H1 (cell line): ENCODE results near the gene NAMPT. TPM values are rescaled to one million over a fixed set of nuclear protein-coding genes. Genes with fewer than 3 reads are reported as not detected.

Experiments
- CTCF ChIA-PET: fragments of 300-600 bp; sonication (Branson Sonifier 250); formaldehyde crosslinking; loops from one replicate; lab custom pipeline; 2021; ENCODE audit not compliant: partially characterized antibody; lab: Charles Lee
- POLR2A ChIA-PET: fragments of 300-600 bp; sonication (Branson Sonifier 250); formaldehyde crosslinking; loops from one replicate; lab custom pipeline; 2021; ENCODE audit warnings: inconsistent platforms; ENCODE audit not compliant: partially characterized antibody; lab: Charles Lee
- DNase-seq, 2 experiments: peaks; one replicate each; pipeline versions ENCODE4 v3.0.0 to v3.0.0-alpha.2; 2010 to 2022; ENCODE audit warnings: low spot score in 2 of 2, low read depth in 1 of 2, mixed read lengths in 1 of 2
- FAIRE-seq: peaks from 2 replicates; lab custom pipeline; 2011; peaks lifted over from hg19 to GRCh38; lab: Jason Lieb, UNC
- H2AFZ ChIP-seq: 2 replicates; pipeline ENCODE4 v1.8.1; 2012; ENCODE audit warnings: low read length, inconsistent platforms
- H2AK5ac ChIP-seq: 2 replicates; pipeline ENCODE4 v1.6.1; 2013; ENCODE audit warnings: low read depth, low read length
- H2BK120ac ChIP-seq: replicated peaks from 2 replicates; pipeline ENCODE3; 2013; ENCODE audit warnings: low read depth, low read length, inconsistent platforms
- H2BK12ac ChIP-seq: 2 replicates; pipeline ENCODE4 v1.6.1; 2013; ENCODE audit warnings: low read depth, low read length
- H2BK15ac ChIP-seq: 2 replicates; pipeline ENCODE4 v1.6.1; 2013; ENCODE audit warnings: low read length
- H2BK20ac ChIP-seq: 2 replicates; pipeline ENCODE4 v1.6.1; 2013; ENCODE audit warnings: low read length
- H2BK5ac ChIP-seq: 2 replicates; pipeline ENCODE4 v1.6.1; 2013; ENCODE audit warnings: low read depth, low read length
- H3K14ac ChIP-seq: 2 replicates; pipeline ENCODE4 v1.6.1; 2013; ENCODE audit warnings: inconsistent platforms; ENCODE audit not compliant: insufficient read length
- H3K18ac ChIP-seq: 2 replicates; pipeline ENCODE4 v1.6.1; 2013; ENCODE audit warnings: low read length; ENCODE audit errors: extremely low read depth
- H3K23ac ChIP-seq: 2 replicates; pipeline ENCODE4 v1.6.1; 2013; ENCODE audit warnings: inconsistent platforms; ENCODE audit not compliant: insufficient read length
- H3K23me2 ChIP-seq: 2 replicates; pipeline ENCODE4 v1.6.1; 2013; ENCODE audit warnings: low read depth, low read length
- H3K27ac ChIP-seq: 2 replicates; pipeline ENCODE4 v1.6.1; 2011; ENCODE audit warnings: low read depth, low read length, inconsistent platforms
- H3K27me3 ChIP-seq, 4 experiments: replicated peaks in 1 of 4; 1 replicate in 1 of 4; 2 replicates in 3 of 4; pipeline versions ENCODE4 v1.6.1 to v1.8.1; 2011 to 2013; ENCODE audit warnings: low read length in 3 of 4, mild to moderate bottlenecking in 3 of 4, inconsistent platforms in 2 of 4, mixed read lengths in 2 of 4, moderate library complexity in 1 of 4; ENCODE audit not compliant: control insufficient read depth in 3 of 4, insufficient read depth in 3 of 4; ENCODE audit errors: extremely low read depth in 1 of 4
- H3K36me3 ChIP-seq, 4 experiments: 2 replicates each; pipeline versions ENCODE4 v1.6.1 to v1.8.1; 2011 to 2013; ENCODE audit warnings: mild to moderate bottlenecking in 4 of 4, low read length in 3 of 4, moderate library complexity in 2 of 4, control low read depth in 1 of 4, inconsistent platforms in 1 of 4; ENCODE audit not compliant: insufficient read depth in 4 of 4, control insufficient read depth in 2 of 4
- H3K4ac ChIP-seq: replicated peaks from 2 replicates; pipeline ENCODE3; 2013; ENCODE audit warnings: low read length, low read depth, mixed read lengths, inconsistent platforms; ENCODE audit not compliant: insufficient read length
- H3K4me1 ChIP-seq, 4 experiments: replicated peaks in 1 of 4; 1 replicate in 1 of 4; 2 replicates in 3 of 4; pipeline versions ENCODE4 v1.6.1 to v1.8.1; 2011 to 2013; ENCODE audit warnings: low read length in 3 of 4, inconsistent platforms in 2 of 4, mixed read lengths in 1 of 4; ENCODE audit not compliant: insufficient read depth in 4 of 4, control insufficient read depth in 3 of 4
- H3K4me2 ChIP-seq, 2 experiments: 2 replicates each; pipeline versions ENCODE4 v1.6.1 to v1.8.1; 2011 to 2013; ENCODE audit warnings: low read depth in 2 of 2, low read length in 2 of 2, control low read depth in 1 of 2, inconsistent platforms in 1 of 2, mild to moderate bottlenecking in 1 of 2; ENCODE audit not compliant: insufficient read depth in 1 of 2
- H3K4me3 ChIP-seq, 4 experiments: fragments of 200-600, 300-600 bp in 1 of 4; sonication (generic), shearing (Covaris generic), sonication (Bioruptor Twin) in 1 of 4; 2 replicates each; pipeline versions ENCODE4 v1.5.1 to v1.8.1; 2011 to 2016; ENCODE audit warnings: low read length in 4 of 4, low read depth in 3 of 4, control low read depth in 2 of 4, inconsistent platforms in 2 of 4, mild to moderate bottlenecking in 2 of 4, mixed read lengths in 1 of 4, moderate library complexity in 1 of 4; ENCODE audit not compliant: insufficient read depth in 2 of 4; ENCODE audit errors: extremely low read depth in 1 of 4
- H3K56ac ChIP-seq: replicated peaks from 2 replicates; pipeline ENCODE3; 2013; ENCODE audit warnings: low read depth, mild to moderate bottlenecking, mixed read lengths, low read length, inconsistent platforms; ENCODE audit not compliant: insufficient read length
- H3K79me1 ChIP-seq: 2 replicates; pipeline ENCODE4 v1.6.1; 2013; ENCODE audit warnings: low read depth, low read length, control low read depth
- H3K79me2 ChIP-seq, 2 experiments: 2 replicates each; pipeline versions ENCODE4 v1.6.1 to v1.8.1; 2012 to 2013; ENCODE audit warnings: low read length in 2 of 2, mild to moderate bottlenecking in 2 of 2, inconsistent platforms in 1 of 2; ENCODE audit not compliant: insufficient read depth in 2 of 2, control insufficient read depth in 1 of 2
- H3K9ac ChIP-seq, 4 experiments: replicated peaks in 1 of 4; 1 replicate in 1 of 4; 2 replicates in 3 of 4; pipeline versions ENCODE4 v1.6.1 to v1.8.1; 2011 to 2013; ENCODE audit warnings: low read depth in 3 of 4, low read length in 3 of 4, control low read depth in 2 of 4, mild to moderate bottlenecking in 2 of 4, moderate library complexity in 2 of 4, inconsistent platforms in 1 of 4; ENCODE audit errors: extremely low read depth in 1 of 4
- H3K9me3 ChIP-seq, 2 experiments: 2 replicates each; pipeline versions ENCODE4 v1.6.1 to v1.8.1; 2012 to 2013; ENCODE audit warnings: mild to moderate bottlenecking in 2 of 2, moderate library complexity in 2 of 2, control low read depth in 1 of 2, inconsistent platforms in 1 of 2, low read depth in 1 of 2, low read length in 1 of 2, mixed read lengths in 1 of 2; ENCODE audit not compliant: insufficient read depth in 2 of 2
- H4K20me1 ChIP-seq, 2 experiments: replicated peaks in 1 of 2; 2 replicates each; pipeline versions ENCODE3 to v1.8.1; 2011 to 2013; ENCODE audit warnings: inconsistent platforms in 2 of 2, low read length in 2 of 2, mild to moderate bottlenecking in 1 of 2; ENCODE audit not compliant: insufficient read depth in 2 of 2, control insufficient read depth in 1 of 2
- H4K5ac ChIP-seq: 2 replicates; pipeline ENCODE4 v1.6.1; 2013; ENCODE audit warnings: low read length, low read depth, mixed read lengths, inconsistent platforms; ENCODE audit not compliant: insufficient read length
- H4K8ac ChIP-seq: 2 replicates; pipeline ENCODE4 v1.8.0; 2013; ENCODE audit warnings: mild to moderate bottlenecking, moderate library complexity, low read length, inconsistent platforms; ENCODE audit not compliant: insufficient read depth; ENCODE audit errors: extremely low read depth
- H4K91ac ChIP-seq: replicated peaks from 2 replicates; pipeline ENCODE3; 2013; ENCODE audit warnings: low read length, mixed read lengths, inconsistent platforms; ENCODE audit not compliant: insufficient read length
- ASH2L ChIP-seq: fragments of 200-600, 300-600 bp; sonication (generic); IDR thresholded peaks from one replicate; pipeline ENCODE4 v1.7.1; 2017; ENCODE audit warnings: low read length
- BACH1 ChIP-seq: IDR thresholded peaks from 2 replicates; pipeline ENCODE4 v1.6.1; 2012; ENCODE audit warnings: low read length, improper control_type of control experiment
- CEBPB ChIP-seq: IDR thresholded peaks from 2 replicates; pipeline ENCODE4 v1.6.1; 2012; ENCODE audit warnings: low read depth, low read length
- CHD1 ChIP-seq: IDR thresholded peaks from 2 replicates; pipeline ENCODE4 v1.6.1; 2012; ENCODE audit warnings: low read depth, low read length, improper control_type of control experiment
- CTBP2 ChIP-seq: IDR thresholded peaks from 2 replicates; pipeline ENCODE4 v1.7.0; 2011; ENCODE audit warnings: borderline replicate concordance, mild to moderate bottlenecking, moderate library complexity, mixed read lengths, low read length; ENCODE audit not compliant: insufficient read depth, insufficient read length
- KDM4A ChIP-seq: IDR thresholded peaks from one replicate; pipeline ENCODE4 v1.7.1; 2012; ENCODE audit warnings: low read depth, mild to moderate bottlenecking, moderate library complexity, low read length, inconsistent platforms; ENCODE audit not compliant: severe bottlenecking
- NANOG ChIP-seq: IDR thresholded peaks from 2 replicates; pipeline ENCODE4 v1.6.1; 2011; ENCODE audit warnings: low read length, low read depth, mild to moderate bottlenecking, inconsistent platforms; ENCODE audit not compliant: insufficient read depth, poor library complexity, severe bottlenecking
- PHF8 ChIP-seq: fragments of 200-600 bp; sonication (generic); conservative IDR thresholded peaks from 2 replicates; pipeline ENCODE4 v1.7.1; 2012; ENCODE audit warnings: low read depth, mild to moderate bottlenecking, inconsistent platforms, low read length, moderate library complexity
- POLR2A ChIP-seq, 2 experiments: IDR thresholded peaks; 1 replicate in 1 of 2; 2 replicates in 1 of 2; pipeline ENCODE4 v1.6.1; 2011; ENCODE audit warnings: low read depth in 2 of 2, low read length in 2 of 2, mild to moderate bottlenecking in 2 of 2; ENCODE audit errors: control extremely low read depth in 1 of 2
- POLR2AphosphoS5 ChIP-seq: IDR thresholded peaks from 2 replicates; pipeline ENCODE4 v1.6.1; 2011; ENCODE audit warnings: low read depth, low read length
- TAF7 ChIP-seq: optimal IDR thresholded peaks from 2 replicates; pipeline ENCODE3; 2011; ENCODE audit warnings: low read depth, mild to moderate bottlenecking, inconsistent platforms, low read length, moderate library complexity, borderline replicate concordance
- ZNF274 ChIP-seq: IDR thresholded peaks from 2 replicates; pipeline ENCODE4 v1.7.0; 2012; ENCODE audit warnings: low read length, borderline replicate concordance; ENCODE audit errors: extremely low read depth
- WGBS, 2 experiments: shearing (Covaris generic) in 1 of 2; methylation state at CpG; one replicate each; pipeline versions ENCODE4 v1.1.6 to v1.1.7; 2013 to 2015; ENCODE audit warnings: low lambda C conversion rate in 2 of 2, mixed read lengths in 2 of 2, inconsistent platforms in 1 of 2, low coverage in 1 of 2, missing lambda C conversion rate in 1 of 2; ENCODE audit not compliant: insufficient replicate concordance in 2 of 2, insufficient coverage in 1 of 2, insufficient read length in 1 of 2; ENCODE audit errors: extremely low coverage in 1 of 2, missing lambda C conversion rate in 1 of 2; 5-methylcytosine and 5-hydroxymethylcytosine counted together
- polyA plus RNA-seq, 7 experiments: library from polyadenylated mRNA; depleted of rRNA in 3 of 7; stranded (reverse) in 5 of 7; unstranded in 2 of 7; fragments of >200 nt in 5 of 7; fragments of 200-250 nt in 2 of 7; gene quantifications; 1 replicate in 5 of 7; 2 replicates in 1 of 7; 4 replicates in 1 of 7; pipeline versions ENCODE4 v1.2.1 to v1.2.3, GENCODE V29; 2011 to 2013; ENCODE audit warnings: missing spikeins in 2 of 7, mixed read lengths in 2 of 7
- total RNA-seq: library from RNA; stranded (reverse); fragmentation: NEBNext Ultra II Directional; extraction: Animal tissue kit (Norgen Biotek cat#: 25700); gene quantifications from 2 replicates; pipeline ENCODE4 v1.2.1, GENCODE V29; 2021

NAMPT gene
- total and polyA plus RNA-seq, 2 of the 8 experiments (the other 6 are each of a cell fraction or from before 2014, with no cell fraction given), result 15.4 to 95.9 TPM

DNA sequence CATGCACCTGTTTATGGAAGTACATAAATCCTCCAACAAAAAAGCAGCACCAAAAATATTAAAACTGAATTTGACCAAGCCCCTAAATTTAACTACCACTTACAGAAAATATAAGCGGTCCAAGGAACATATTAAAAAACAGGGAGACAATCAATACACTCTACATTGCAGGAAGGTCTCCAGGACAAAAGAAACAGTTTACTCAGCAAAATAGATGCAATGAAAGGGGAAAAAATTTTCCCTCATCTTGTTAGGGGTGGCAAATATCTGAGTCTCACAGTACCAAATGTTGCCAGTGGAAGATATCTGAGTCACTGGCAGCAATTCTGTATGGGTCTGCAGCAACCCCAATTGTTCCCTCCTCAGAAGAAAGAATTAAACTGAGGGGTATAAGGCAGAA, 50.4 kb downstream of the NAMPT start:
- Histone ChIP-seq H3K4me2 (no peak overlapping the region), H3K18ac (no peak overlapping the region), H3K9me3 (no peaks in the 10 kb centered on the region), H3K56ac (no peak overlapping the region), H2BK12ac (no peak overlapping the region), H3K27ac (no peak overlapping the region), H4K5ac (no peak overlapping the region), H2BK20ac (no peak overlapping the region), H2AFZ (no peak overlapping the region), H4K8ac (no peak overlapping the region), H3K79me2 (no peaks in the 10 kb centered on the region), H3K9ac (no peak overlapping the region), H3K23ac (no peak overlapping the region), H3K4me1 (no peaks in the 10 kb centered on the region), H2BK15ac (no peak overlapping the region), H3K23me2 (no peaks in the 10 kb centered on the region), H3K79me1 (no peaks in the 10 kb centered on the region), H4K91ac (no peak overlapping the region), H3K27me3 (no peaks in the 10 kb centered on the region), H4K20me1 (no peaks in the 10 kb centered on the region), H3K14ac (no peak overlapping the region), H3K4me3 (no peak overlapping the region), H2AK5ac (no peak overlapping the region), H3K4ac (no peak overlapping the region), H3K36me3 (no peaks in the 10 kb centered on the region), H2BK5ac (no peak overlapping the region), H2BK120ac (no peak overlapping the region)
- DNase-seq (no peak), FAIRE-seq (no peak)
- 85% methylated on average over 1 of the region's 1 CpG; no CpG with 5 or more reads in 1 of the 2 experiments for WGBS, 2 experiments
- TF ChIP-seq POLR2A (IDR thresholded peaks at IDR 0.05; ENCODE audit: control extremely low read depth in 1 of 2, low read depth in 2 of 2, low read length in 2 of 2), result no peak
- TF ChIP-seq TAF7, result no peak
- TF ChIP-seq PHF8, result no peak
- TF ChIP-seq KDM4A, result no peak
- no peak for TF ChIP-seq ASH2L
- no peak for TF ChIP-seq ZNF274
- TF ChIP-seq POLR2AphosphoS5, result no peak
- no peak for TF ChIP-seq CHD1
- TF ChIP-seq BACH1, result no peak
- no peak for TF ChIP-seq CTBP2
- no peak for TF ChIP-seq CEBPB
- no peak for TF ChIP-seq NANOG
- ChIA-PET POLR2A (no interaction called here), CTCF (no interaction called here)
